Upper lobe of left lung (tissue), 4 donors: ENCODE results near the gene TRIM15.

Experiments
- CTCF ChIP-seq, 6 experiments: fragments of 450-650 bp in 4 of 6; fragments of 200-600 bp in 2 of 6; sonication (generic) in 2 of 6; IDR thresholded peaks; one replicate each; pipeline ENCODE4 v1.5.1; 2016 to 2019; ENCODE audit warnings: antibody characterized with exemption in 6 of 6
- EP300 ChIP-seq, 4 donors: sonication (generic); formaldehyde crosslinking; IDR thresholded peaks; one replicate each; pipeline ENCODE4 v1.5.1; 2017; ENCODE audit warnings: antibody characterized with exemption in 4 of 4, control low read depth in 2 of 4
- POLR2A ChIP-seq, 4 donors: fragments of 450-650 bp; IDR thresholded peaks; one replicate each; pipeline ENCODE4 v1.5.1; 2016 to 2017; ENCODE audit warnings: antibody characterized with exemption in 4 of 4, mild to moderate bottlenecking in 2 of 4
- POLR2AphosphoS5 ChIP-seq, 2 donors: sonication (generic); formaldehyde crosslinking; IDR thresholded peaks; one replicate each; pipeline ENCODE4 v1.5.1; 2017; ENCODE audit warnings: antibody characterized with exemption in 2 of 2

GRCh38 chr6:30150671-30151395, 12.5 kb upstream of the TRIM15 start:
- TF ChIP-seq POLR2A (IDR thresholded peaks at IDR 0.05) (no peak), EP300 (IDR thresholded peaks at IDR 0.05) (no peak), CTCF (IDR thresholded peaks at IDR 0.05) (no peak), POLR2AphosphoS5 (IDR thresholded peaks at IDR 0.05) (no peak)
